GM18870 (cell line): ENCODE data around the gene TMA7.

Source experiments
- ATAC-seq: cut with Tn5 transposase; IDR thresholded peaks from one replicate; pipeline ENCODE4 v1.9.1; 2021; ENCODE audit warnings: moderate library complexity; ENCODE audit not compliant: unreplicated experiment

Gene TMA7

DNA sequence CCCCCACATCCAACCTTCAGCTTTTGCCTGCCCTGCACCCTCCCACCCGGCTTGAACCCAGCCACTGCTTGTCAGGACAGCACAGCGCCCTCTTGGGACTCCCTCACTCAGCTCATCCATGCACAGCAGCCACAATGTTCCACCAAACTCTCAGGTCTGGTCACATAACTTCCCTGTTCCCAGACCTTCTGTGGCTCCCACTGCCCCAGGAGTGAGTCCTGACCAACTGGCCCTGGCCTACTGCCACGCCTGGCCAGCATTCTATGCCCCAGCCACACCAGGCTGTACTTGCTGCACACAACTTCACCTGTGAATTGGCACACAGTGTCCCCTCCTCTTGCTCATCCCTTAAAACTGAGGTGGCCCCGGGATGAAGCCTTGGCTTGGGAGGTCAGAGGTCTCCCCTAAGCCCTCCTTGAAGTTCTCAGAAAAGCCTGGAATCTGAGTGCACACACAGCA lies 31.2 kb upstream of the TMA7 start:
- ATAC-seq, result no peak

DNA sequence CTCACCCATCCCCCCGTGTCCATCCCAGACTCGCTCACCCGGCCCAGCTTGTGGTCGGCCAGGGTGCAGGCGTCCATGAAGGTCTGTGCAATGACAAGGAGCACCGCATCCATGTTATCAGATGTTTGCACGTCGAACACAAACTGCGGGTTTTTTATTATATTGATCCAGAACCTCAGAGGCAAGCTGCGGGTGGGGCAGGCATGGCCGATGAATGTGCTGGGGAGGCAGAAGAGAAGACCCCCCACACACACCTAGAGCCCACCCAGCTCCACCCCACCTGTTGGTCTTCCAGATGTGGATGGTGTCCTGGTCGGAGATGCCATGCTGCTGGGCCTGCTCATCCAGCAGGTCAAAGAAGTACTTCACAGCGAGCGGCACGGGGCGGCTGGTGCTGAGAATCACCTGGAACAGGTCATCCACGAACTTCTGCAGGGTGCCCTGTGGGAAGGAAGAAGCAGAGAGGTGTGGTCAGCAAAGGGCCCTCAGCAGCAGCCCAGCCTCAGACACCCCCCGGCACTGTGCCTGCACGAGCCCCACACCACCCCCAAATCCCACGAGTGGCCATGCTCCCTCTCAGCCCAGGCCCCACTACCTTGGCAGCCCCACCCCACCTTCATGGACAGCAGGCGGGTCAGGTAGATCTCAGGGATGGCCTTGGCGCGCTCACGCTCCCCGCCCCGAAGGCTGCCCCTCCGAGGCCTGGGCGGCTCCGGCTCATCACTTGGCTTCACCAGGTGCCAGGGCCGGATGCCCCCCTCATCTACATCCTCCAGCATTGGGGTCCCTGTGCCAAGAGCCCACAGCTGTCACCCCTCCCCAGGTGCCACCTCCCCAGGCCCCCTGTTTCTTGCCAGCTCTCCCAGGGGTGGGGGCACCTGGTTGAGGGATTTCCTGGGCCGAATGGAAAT lies 30.5 kb upstream of the TMA7 start:
- ATAC-seq, result no peak

DNA sequence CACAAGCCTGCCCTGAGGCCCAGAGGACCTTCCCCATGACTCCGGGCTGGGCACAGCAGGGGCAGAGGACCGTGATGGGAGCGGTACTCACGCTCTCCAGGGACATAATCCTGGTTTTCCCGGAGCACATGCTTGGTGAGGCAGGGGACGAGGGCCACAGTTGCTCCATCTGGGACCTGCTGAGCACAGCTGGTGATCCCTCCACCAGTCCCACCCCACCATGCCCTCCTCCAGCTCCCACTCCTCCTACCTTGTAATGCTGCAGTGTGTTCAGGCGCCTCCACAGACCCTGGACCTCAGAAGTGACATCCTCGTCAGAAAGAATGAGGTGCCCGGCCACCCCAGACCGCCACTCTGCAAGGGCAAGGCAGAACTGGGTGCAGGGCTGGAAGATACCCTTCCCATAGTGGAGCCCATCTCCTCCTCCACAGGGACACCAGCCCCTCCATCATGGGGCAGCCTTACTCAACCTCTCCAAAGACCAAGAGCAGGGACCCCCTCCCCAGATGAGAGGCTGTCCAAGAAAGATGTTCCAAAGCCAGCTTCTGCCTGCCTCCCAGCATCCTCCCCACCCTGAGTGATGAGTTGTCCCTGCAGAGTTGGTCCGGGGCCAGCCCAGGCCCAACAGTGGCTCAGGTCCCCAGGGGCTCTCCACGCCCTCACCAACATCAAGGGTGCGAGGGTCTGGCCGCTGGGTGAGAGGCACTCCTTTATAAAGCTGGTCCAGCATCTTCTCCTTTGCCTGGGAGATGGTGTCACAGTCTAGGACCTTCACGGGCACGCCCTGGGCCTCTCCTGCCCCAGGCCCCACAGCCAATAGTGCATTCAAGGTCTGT lies 29.6 kb upstream of the TMA7 start:
- no peak for ATAC-seq

DNA sequence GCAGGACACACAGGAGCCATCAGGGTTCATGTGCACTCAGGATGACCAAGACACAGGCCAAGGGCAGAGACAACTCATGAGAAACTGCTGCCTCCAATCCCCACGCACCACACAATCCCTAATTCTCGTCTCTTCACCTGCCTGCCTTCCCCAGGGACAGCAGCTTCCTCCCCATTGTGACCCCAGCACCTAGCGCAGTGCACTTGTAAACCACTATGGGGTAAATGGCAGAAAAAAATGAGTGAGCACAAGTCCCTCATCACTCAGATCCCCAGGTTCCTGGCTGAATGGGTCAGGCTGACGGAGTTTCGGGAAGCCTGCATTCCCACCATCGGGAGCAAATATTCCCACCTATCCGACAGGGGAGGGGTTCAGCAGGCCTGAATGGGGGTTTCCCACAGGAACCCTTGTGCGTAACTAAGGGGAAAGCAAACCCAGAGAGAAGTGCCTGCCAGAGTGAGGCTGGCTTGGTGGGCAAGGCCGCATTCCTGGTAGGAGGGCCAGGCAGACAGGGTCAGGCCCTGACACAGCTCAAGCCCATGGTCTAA lies 28.9 kb upstream of the TMA7 start:
- ATAC-seq, result no peak

DNA sequence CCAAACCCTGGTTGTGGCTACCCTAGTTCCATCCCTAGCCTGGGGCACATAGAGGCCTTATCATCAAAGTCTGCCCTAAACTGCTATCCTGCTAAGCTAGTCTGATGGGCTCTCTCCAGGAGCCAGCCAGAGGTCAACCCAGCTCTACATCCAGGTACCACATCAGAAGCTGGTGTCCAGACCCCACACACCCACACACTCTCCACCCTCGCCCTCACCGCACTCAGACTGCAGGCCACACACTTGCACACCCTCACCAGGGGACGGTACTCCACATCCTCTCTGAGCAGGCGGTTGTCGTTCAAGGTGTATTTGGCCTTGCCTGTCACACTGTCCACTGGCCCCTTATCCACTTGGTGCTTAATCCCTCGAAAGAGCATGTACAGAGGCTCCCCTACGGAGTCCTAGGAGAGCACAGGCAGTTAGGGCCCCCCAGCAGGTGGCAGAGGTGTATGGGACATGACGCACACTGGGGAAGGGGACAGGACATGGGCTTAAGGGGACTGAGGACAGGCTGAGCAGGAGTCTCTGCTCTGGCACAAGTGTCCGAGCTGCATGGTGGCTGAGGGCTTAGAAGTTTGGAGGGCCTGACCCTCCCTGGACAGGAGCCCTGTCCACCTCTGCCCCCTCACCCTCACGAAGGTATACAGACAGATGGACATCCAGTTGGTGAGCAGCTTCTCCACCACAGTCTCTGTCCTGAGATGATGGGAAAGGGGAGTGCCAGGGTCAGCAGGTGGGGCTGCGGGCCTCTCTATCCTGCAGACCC lies 28.3 kb upstream of the TMA7 start:
- ATAC-seq, result no peak

DNA sequence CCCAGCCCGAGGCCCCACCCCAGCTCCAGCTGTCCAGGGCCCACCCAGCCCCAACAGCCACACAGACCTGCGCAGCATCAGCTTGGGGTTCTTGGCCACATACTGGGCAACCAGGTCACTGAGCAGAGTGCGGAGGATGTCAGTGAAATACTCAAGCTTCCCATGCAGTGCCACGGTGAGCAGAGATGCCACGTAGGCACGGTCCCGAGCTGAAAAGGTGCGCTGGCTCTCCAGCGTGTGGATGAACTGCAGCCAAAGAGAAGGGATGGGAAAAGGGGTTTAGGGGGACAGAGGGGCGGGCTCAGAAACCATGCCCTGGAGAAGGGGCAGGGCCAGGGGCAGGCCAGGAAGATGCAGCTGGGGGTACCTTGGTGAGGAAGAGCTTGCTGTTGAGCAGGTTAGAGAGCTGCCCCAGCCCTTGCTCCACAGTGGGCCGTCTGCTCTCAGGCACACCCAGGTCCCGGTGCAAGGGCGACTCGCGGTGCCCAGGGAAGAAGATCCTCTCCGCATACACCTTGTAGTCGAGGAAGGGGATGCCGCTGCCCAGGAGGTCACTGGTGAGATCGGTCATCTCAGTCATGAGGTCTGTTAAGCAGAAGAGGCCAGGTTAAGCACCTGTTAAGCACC lies 27.6 kb upstream of the TMA7 start:
- ATAC-seq, result no peak

DNA sequence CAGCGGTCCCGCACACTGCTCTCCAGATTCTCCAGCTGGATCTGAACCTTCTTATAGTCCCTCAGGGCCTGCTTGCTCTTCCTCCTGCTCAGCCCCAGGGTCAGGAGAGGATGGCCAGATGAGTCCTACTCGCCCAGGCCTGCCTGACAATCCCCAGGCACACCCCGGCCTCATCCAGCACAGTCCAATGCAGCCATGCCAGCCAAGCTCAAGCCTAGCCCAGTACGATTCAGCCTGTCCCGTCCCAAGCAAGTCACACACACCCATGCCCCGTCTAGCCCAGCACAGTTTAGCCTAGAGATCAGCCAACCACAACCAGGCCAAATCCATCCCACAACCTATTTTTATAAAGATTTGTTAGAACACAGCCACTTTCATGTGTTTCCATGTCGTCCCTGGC lies 27.0 kb upstream of the TMA7 start:
- ATAC-seq, result no peak

DNA sequence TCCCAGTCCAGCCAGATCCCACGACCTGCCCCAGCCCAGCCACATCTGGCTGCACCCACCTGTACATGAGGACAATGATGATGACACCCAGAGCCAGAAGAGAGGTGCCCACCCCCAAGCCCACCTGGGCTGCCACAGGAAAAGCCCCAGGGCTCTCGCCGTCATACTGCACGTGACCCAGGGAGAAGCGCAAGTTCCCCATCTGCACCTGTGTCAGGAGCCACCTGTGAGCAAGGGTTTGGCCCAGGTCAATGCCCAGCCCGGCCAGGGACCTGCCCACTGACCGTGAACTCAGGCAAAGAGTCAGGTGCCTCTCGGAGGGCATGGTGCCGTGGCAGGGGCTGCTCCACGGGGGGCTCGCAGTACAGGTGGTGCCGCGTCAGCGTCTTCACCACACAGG lies 26.4 kb upstream of the TMA7 start:
- ATAC-seq, result no peak

DNA sequence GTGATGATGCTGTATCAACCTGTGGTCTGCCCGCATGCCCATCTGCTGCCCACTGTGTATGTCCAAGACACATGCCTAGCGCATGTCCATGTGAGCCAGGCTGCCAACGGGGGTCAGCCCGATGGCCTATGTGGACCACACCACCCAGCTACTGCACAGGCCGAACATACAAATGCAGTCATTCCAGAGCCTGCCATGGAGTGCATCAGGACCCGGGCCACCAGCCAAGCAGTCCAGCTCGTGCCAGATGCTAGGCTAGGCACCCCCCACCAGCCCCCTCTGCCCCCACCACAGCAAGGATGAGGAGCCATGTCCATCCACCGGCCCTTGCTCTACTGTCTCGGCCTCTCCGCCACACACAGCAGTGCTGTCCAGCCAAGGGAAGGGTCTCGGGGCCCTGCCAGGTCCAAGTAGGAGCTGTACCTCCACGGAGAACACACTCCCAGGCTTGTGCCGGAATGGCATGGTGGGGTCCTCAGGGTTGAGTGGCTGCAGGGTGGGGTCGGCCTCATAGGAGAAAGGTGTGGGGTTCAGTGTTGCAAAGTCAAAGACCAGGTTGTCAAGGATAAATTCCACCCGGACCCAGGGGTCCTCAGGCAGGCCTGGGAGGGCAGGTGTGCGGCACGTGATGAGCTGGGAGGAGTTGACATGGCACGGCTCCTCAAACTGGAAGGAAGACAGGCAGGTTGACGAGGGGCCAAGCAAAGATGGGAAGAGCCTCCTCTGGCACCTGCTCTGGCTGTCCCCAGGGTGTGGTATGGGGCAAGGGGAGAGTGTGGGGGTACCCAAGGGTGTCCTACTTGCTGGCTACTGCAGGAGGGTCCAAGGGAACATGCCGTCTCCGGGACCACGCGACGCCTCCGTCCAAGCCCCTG lies 25.4 kb upstream of the TMA7 start:
- ATAC-seq, result no peak

DNA sequence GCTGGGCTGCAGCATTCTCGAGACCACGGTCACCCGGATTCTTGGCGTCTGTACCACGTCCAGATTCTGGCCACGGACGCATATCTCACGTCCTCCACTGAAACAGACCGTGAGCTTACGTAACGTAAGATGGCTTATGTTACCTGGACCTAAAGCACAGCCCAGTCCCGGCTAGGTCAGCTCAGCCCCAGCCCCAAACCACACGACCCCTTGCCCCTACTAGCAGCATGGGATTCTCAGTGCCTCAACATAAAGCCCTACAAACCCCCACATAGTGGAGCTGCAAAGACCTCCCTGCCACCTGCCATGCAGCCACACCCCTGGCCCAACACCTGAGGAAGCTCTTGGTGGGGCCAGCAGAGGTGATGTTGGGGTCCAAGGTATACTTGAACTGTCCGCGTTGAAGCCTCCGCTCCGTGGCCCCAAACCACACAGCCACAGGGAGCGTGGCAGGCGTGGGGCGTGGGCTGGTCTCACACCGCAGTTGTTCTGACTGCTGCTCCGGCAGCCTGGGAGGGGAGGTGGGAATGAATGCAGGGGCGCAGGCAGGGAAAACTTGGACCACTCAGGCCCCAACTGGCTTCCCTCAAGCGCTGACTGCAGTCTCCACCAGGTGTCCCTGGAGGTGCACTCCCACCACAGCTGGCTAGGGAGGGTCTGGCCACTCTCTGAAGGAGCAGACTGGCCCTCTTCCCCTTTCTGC lies 24.7 kb upstream of the TMA7 start:
- no peak for ATAC-seq

DNA sequence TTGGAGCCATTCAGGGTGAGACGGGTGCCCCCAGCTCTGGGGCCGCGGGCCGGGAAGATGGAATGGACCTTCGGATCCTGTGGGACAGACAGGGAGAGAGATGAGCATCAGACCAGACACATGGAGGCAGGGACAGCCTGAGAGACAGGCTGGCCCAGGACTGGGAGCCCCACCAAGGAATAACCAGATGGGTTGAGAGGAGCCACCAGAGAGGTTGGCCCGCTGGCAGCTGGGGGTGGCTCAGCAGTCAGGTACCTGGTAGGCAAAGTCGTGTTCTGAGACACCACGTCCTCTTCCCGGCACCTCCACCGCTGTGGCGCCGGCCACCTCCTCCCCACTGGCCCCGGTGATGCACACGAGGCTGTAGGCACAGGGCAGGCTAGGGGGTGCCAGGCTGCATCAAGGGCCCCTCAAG lies 24.0 kb upstream of the TMA7 start:
- no peak for ATAC-seq

DNA sequence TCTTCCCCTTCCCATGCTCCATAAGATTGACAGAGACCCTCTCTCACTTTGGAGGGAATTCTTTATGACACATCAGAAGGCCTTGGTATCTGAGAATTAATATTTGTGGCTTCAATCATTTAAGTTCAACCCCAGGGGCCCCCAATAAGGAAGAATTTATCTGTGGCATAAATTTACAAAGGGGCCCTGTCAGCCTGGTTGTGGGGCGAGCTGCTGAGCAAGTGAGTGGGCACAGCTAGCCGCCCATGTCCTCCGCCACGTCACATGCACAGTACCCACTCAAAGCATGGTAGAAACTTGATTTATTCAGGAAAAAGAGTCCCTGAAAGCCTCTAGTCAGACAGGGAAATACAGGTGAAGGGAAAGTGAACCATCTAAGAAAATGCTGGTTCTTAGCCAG lies 23.5 kb upstream of the TMA7 start:
- ATAC-seq, result no peak

DNA sequence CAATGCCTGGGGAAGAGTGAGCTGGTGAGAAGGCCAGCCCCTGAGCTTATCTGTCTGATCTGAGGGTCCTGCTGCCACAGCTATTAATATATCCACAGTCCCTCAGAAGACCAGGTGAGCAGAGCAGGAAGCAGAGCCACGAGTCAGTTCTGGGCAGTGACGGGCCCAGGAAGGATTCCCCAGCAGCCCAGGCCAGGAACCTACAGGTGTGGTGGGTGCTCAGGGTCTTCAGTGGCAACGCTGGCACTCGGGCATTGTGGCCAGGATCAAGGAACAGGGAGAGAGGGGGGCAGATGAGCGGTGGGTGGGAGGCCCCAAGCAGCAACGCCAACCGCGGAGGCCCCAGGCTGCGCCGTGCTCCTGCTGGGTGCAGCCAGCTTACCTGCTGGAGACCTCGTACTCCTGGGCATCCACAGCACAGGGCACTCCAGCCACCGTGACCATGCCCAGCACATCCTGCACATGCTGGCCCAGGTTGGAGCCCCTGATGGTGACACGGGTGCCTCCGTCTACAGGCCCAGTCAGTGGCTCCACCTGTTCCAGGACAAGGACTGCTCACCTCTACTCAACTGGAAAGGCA lies 22.4 kb upstream of the TMA7 start:
- no peak for ATAC-seq

DNA sequence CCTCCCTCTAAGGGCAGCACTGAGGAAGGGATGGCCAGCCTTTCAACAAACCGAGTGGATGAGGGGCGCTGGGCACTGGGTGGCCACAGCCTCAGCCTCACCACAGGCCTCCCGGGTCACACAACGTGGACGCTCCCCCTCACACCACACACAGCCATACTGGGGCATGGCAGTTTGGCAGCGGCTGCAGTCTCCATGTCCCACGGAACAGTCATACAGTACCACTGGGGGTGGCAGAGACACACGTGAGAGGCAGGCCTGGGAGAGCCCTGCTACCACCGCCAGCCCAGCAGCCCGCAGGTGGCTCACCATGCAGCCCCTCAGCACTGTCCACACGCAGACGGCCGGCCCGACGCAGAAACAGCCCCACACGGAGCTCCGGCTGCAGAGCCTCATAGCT lies 21.9 kb upstream of the TMA7 start:
- ATAC-seq, result no peak

DNA sequence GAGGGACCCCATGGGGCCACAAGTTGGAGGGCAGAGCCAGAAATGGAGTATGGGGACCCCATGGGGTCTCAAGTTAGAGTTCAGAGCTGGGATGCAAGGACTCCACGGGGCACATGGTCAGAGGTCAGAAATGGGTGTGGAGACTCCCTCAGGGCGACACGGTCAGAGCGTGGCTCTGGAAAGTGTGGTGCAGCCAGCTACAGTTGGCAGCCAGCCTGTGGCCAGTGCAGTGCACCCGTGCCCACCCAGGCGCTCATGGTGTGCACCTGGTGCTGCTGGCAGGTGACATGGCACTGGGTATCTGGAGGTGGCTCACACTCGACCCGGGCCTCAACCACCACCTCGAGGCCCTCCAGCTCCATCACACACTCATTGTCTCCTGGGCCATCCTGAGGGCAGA lies 21.4 kb upstream of the TMA7 start:
- no peak for ATAC-seq

DNA sequence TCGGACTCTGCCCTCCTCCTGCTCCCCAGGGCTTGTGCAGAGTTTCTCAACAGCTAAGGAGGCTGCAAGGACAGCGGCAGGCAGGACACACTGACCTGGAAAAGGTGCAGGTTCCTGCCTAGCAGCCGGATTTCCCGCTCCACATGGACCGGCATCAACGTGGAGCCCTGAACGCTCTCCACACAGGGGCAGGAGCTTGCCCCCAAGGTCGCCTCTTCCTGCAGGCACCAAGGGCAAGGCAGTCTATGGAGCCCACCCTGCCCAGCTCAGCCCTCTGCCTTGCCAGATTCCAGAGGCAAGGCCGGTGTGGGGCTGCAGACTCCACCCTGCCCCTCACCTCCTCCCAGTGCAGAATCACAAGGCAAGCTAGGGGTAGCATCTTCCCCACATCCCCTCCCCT lies 20.9 kb upstream of the TMA7 start:
- no peak for ATAC-seq

DNA sequence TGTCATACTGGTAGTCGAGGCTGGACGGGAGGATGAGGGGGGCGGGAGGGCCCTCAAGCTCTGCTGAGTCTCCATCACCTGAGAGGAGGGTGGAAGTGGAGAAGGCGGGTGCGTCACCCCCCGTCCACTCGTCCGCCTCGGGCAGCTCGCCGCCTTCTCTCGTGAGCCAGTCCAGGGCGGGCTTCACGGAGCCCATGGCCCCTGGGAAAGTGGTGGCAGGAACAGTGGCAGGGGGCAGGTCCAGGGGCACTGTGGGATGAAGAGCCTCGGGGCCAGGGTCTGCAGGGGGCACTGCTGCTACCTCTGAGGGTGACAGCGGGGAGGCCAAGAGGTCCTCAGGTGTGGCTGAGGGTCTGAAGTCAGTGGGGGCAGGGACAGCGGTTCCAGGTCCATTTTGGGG lies 20.5 kb upstream of the TMA7 start:
- no peak for ATAC-seq

DNA sequence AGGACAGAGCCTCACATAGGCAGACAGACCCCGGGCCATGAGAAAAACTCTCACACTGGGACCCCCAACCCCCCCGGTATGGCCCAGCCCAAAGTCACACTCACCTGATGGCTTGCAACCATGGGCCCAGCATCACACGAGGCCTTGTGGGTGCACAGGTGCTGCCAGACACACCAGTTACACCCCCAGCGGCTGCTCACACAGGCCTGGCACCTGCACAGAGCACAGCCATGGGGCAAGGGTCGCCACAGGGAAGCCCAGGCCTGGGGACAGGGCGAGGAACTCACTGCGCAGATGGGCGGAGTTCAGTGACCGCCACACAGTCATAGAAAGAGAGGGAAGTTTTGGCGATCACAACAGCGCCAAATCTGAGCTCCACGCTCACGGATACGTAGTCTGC lies 19.5 kb upstream of the TMA7 start:
- ATAC-seq, result no peak

DNA sequence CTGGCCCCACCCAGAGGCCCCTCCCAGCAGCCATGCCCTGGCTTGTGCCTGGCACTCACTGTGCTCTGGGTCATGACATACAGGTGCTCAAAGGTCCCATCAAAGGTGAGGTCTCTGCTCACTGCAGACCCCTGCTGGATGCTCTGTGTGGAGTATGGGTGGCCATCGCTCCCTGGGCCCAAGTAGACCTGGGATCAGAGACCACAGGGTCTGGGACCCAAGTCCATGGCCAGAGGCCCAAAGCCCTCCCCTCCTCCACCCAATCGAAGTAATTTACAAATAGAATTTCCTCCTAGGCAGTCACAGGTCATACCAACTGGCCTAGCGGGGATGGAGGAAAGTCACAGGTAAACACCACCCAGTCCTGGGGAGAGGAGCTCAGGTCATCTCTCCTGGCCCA lies 17.8 kb upstream of the TMA7 start:
- ATAC-seq, result no peak
